HEK293 (cell line): Measurements from ENCODE around the gene LRP1B.

ENCODE experiments used
- ZNF473 ChIP-seq: fragments of 450-650 bp; formaldehyde crosslinking; IDR thresholded peaks from 2 replicates; pipeline ENCODE4 v1.5.1; 2017; ENCODE audit warnings: missing biosample characterization, missing genetic modification characterization
- ZNF514 ChIP-seq: fragments of 450-650 bp; formaldehyde crosslinking; IDR thresholded peaks from 2 replicates; pipeline ENCODE4 v1.5.1; 2016; ENCODE audit warnings: missing biosample characterization, missing genetic modification characterization
- TF ChIP-seq, protein P1 (sequence below): fragments of 450-650 bp; formaldehyde crosslinking; IDR thresholded peaks from 2 replicates; pipeline ENCODE4 v1.5.1; 2016; ENCODE audit warnings: missing biosample characterization, missing genetic modification characterization
- TF ChIP-seq, protein P2 (sequence below): fragments of 450-650 bp; formaldehyde crosslinking; IDR thresholded peaks from 2 replicates; pipeline ENCODE4 v1.5.1; 2016; ENCODE audit warnings: missing biosample characterization, missing genetic modification characterization

DNA sequence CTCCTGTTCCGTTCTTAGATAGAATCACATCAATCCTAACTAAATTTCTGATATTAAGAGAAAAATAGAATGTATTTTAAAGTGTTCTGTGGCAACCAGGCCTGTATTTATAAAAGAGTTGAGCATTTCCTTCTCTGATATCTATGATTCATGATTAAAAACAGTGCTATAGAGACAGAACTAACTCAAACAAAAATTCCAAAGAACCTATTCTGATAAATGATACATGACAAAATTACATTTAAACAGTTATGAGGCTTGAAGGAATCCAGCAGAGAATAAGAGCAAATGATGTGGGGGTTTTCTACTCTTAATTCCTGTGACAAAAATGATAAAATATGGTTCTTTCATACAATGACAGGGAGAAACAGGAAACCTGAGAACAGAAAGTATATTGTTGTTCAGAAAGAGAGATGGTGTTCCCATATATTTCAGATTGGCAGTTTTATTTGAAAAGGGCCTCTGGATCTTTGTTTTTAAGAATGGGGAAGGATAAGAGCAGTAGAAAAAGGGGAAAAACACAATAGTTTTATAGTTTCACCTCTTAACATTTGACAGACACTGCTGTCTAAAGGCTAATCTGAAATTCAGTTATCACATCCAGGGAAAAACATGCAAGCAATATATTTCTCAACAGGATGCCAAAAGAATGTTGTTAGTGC, 944.3 kb downstream of the LRP1B start:
- no peak for TF ChIP-seq ZNF473 (tag by site-specific recombination)
- TF ChIP-seq, protein P1, sequence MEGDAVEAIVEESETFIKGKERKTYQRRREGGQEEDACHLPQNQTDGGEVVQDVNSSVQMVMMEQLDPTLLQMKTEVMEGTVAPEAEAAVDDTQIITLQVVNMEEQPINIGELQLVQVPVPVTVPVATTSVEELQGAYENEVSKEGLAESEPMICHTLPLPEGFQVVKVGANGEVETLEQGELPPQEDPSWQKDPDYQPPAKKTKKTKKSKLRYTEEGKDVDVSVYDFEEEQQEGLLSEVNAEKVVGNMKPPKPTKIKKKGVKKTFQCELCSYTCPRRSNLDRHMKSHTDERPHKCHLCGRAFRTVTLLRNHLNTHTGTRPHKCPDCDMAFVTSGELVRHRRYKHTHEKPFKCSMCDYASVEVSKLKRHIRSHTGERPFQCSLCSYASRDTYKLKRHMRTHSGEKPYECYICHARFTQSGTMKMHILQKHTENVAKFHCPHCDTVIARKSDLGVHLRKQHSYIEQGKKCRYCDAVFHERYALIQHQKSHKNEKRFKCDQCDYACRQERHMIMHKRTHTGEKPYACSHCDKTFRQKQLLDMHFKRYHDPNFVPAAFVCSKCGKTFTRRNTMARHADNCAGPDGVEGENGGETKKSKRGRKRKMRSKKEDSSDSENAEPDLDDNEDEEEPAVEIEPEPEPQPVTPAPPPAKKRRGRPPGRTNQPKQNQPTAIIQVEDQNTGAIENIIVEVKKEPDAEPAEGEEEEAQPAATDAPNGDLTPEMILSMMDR (tag by site-specific recombination), result no peak
- TF ChIP-seq, protein P2, sequence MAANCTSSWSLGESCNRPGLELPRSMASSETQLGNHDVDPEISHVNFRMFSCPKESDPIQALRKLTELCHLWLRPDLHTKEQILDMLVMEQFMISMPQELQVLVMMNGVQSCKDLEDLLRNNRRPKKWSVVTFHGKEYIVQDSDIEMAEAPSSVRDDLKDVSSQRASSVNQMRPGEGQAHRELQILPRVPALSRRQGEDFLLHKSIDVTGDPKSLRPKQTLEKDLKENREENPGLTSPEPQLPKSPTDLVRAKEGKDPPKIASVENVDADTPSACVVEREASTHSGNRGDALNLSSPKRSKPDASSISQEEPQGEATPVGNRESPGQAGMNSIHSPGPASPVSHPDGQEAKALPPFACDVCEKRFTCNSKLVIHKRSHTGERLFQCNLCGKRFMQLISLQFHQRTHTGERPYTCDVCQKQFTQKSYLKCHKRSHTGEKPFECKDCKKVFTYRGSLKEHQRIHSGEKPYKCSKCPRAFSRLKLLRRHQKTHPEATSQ (tag by site-specific recombination), result no peak
- TF ChIP-seq ZNF514 (tag by site-specific recombination), result no peak
